ENCODE measurements around the gene ABCD3.
"Not testable (repeated sequence)": the region's sequence is repeated elsewhere in the genome, so short reads cannot be mapped to it uniquely, and the experiment has no call there.

The ABCD3 gene

DNA sequence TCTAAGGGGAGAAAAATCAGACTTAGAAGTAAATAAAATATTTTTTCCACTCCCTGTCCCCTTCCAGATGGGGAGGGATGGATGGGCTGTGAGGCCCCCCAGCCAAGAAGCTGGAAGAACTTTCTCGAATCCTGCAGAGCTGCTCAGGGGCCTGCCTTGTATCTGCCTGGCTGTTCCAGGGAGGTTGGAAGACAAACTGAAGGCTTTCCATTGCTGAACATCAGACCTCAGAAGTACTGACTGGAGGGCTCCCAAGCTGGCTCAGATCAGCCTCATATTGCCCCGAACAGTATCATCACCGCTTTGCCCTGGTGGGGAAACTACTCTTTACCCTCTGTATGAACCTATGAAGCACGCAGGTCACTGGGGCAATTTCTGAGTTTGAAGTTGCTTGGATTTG is 135.7 kb downstream of the ABCD3 start:
- no peak for DNase-seq

DNA sequence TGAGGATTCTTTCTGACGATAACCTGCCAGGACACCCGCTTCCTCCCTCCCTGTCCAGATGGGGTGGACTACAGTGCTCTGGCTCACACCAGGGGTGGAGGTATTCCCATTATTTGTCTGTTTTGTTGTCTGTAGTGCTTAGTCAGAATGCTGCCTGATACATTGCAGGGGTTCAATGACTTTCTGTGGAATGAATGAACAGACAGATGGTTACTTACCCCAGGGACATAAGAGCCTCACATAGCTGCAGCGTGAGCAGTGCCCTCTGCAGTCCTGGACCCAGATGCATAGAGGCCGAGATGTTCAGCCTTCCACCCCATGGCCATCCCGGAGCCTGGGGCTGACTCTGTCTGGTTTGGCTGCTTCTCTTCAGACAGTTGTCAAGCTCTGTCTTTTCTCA is 136.4 kb downstream of the ABCD3 start:
- DNase-seq = no peak

GRCh38 chr1:94555091-94555490 is 136.9 kb downstream of the ABCD3 start:
- DNase-seq = no peak

GRCh38 chr1:94559921-94560320 is 141.7 kb downstream of the ABCD3 start:
- DNase-seq = no peak

GRCh38 chr1:94560333-94560732 is 142.1 kb downstream of the ABCD3 start:
- no peak for DNase-seq

DNA sequence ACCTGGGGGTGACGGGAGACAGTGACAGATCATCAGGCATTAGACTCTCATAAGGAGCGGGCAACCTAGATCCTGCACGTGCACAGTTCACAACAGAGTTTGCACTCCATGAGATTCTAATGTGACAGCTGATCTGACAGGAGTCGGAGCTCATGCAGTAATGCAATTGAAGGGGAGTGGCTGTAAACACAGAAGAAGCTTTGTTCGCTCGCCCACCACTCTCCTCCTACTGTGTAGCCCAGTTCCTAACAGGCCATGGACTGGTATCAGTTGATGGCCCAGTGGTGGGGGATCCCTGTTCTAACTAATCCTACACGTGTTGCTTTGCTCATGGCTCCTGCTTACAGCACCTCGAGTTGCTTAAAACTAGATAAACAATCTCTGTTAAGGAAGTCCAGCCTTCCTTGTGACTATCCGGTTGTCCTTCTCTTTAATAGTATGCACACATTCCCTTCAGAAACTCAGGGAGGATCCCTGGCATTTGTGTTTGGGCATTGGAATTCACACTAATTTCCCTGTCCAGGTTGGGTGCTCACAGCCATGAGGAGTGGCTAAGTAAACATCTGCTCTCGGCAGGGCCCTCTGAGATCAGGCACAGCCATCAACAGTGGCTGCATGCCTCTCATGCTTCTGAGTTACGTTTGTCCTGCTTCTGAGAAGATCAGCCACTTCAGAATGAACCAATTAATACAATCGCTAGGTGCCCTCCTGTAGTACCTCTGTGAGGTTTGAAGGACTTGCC is 144.5 kb downstream of the ABCD3 start:
- no peak for DNase-seq

- no peak for DNase-seq
Observed at GRCh38 chr1:94565901-94566300, 147.7 kb downstream of the ABCD3 start.

DNA sequence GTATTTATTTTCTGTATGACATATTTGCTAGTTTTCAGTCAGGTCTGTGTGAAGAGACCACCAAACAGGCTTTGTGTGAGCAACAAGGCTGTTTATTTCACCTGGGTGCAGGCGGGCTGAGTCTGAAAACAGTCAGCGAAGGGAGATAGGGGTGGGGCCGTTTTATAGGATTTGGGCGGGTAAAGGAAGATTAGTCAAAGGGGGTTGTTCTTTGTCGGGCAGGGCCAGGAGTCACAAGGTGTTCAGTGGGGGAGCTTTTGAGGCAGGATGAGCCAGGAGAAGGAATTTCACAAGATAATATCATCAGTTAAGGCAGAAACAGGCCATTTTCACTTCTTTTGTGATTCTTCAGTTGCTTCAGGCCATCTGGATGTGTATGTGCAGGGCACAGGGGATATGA is 148.2 kb downstream of the ABCD3 start:
- not testable (repeated sequence) for DNase-seq

- not testable (repeated sequence) for DNase-seq
Observed at GRCh38 chr1:94567975-94568607, 149.9 kb downstream of the ABCD3 start.

Measured in stimulated activated CD4-positive, alpha-beta T cell treated with anti-CD3 and anti-CD28 coated beads, Interleukin-2, amount 100 ng/mL, for 48 hours (primary cell).